Measurements from ENCODE around the gene KPTN. TPM values are rescaled to one million over a fixed set of nuclear protein-coding genes. Genes with fewer than 3 reads are reported as not detected.
"Not testable (repeated sequence)": the region's sequence is repeated elsewhere in the genome, so short reads cannot be mapped to it uniquely, and the experiment has no call there.

KPTN gene
- total and polyA plus RNA-seq, 10 donors = 3.9 to 36.3 (median 8.7) TPM

- Histone ChIP-seq H3K4me1 (peaks cover 16 to 47% (median 33%) of the 10 kb centered on the region in 6 donors), H3K36me3 (peaks cover 0 to 69% (median 43%) of the 10 kb centered on the region in 6 donors), H3K9me3 (no peaks in the 10 kb centered on the region), H3K27me3 (replicated peaks in 1 of 7) (no peaks in the 10 kb centered on the region), H3K4me3 (no peak overlapping the region), H3K27ac (peak overlapping the region in 1 of 8 donors; percentile 45)
- DNase-seq = no peak
- TF ChIP-seq POLR2AphosphoS5 (IDR thresholded peaks at IDR 0.05) = peak in 1 of 3 donors; percentile 52
- TF ChIP-seq, protein P1, sequence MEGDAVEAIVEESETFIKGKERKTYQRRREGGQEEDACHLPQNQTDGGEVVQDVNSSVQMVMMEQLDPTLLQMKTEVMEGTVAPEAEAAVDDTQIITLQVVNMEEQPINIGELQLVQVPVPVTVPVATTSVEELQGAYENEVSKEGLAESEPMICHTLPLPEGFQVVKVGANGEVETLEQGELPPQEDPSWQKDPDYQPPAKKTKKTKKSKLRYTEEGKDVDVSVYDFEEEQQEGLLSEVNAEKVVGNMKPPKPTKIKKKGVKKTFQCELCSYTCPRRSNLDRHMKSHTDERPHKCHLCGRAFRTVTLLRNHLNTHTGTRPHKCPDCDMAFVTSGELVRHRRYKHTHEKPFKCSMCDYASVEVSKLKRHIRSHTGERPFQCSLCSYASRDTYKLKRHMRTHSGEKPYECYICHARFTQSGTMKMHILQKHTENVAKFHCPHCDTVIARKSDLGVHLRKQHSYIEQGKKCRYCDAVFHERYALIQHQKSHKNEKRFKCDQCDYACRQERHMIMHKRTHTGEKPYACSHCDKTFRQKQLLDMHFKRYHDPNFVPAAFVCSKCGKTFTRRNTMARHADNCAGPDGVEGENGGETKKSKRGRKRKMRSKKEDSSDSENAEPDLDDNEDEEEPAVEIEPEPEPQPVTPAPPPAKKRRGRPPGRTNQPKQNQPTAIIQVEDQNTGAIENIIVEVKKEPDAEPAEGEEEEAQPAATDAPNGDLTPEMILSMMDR (IDR thresholded peaks at IDR 0.05 in 8 of 11, conservative IDR thresholded peaks at IDR 0.05 in 3 of 11) = no peak
- WGBS, 5 donors = 51 to 77% (median 61%) methylated on average over 12 to 19 of the region's 19 CpGs
- intact Hi-C loops (cut with DNase I; ENCODE audit: low total_unique reads) = no loop called here
Observed at GRCh38 chr19:47487551-47488515, 3.8 kb upstream of the KPTN start.

GRCh38 chr19:47486900-47487299, 2.9 kb upstream of the KPTN start:
- Histone ChIP-seq H3K36me3 (peaks cover 0 to 60% (median 36%) of the 10 kb centered on the region in 6 donors), H3K9me3 (no peaks in the 10 kb centered on the region), H3K4me3 (no peak overlapping the region), H3K27me3 (replicated peaks in 1 of 7) (no peaks in the 10 kb centered on the region), H3K27ac (peak overlapping the region in 2 of 8 donors; percentile 1 to 45), H3K4me1 (peaks cover 16 to 47% (median 34%) of the 10 kb centered on the region in 6 donors)
- TF ChIP-seq POLR2A (IDR thresholded peaks at IDR 0.05) (no peak), POLR2AphosphoS5 (IDR thresholded peaks at IDR 0.05) (peak in 2 of 3 donors; percentile 6 to 14)
- intact Hi-C loops (cut with DNase I; ENCODE audit: low total_unique reads) = no loop called here
- WGBS, 5 donors = 27 to 45% (median 32%) methylated on average over 7 to 9 of the region's 9 CpGs
- DNase-seq = no peak

DNA sequence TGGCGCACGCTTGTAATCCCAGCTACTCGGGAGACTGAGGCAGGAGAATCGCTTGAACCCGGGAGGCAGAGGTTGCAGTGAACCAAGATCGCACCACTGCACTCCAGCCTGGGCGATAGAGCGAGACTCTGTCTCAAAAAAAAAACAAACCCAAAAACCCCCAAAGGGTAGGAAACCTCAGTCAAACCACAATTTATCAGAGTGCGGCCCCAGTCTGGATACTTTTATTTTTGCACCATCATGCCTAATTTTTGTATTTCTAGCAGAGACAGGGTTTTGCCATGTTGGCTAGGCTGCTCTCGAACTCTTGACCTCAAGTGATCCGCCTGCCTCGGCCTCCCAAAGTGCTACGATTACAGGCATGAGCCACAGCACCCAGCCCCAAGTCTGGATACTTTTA, 2.2 kb upstream of the KPTN start:
- H3K4me3 ChIP-seq; H3K27me3 ChIP-seq (replicated peaks in 1 of 7); DNase-seq; intact Hi-C loops (cut with DNase I; ENCODE audit: low total_unique reads); H3K9me3 ChIP-seq: not testable (repeated sequence)
- H3K4me1 ChIP-seq = peaks cover 16 to 47% (median 34%) of the 10 kb centered on the region in 6 donors
- peak overlapping the region in 1 of 8 donors; percentile 45 for H3K27ac ChIP-seq
- peaks cover 0 to 53% (median 29%) of the 10 kb centered on the region in 6 donors for H3K36me3 ChIP-seq
- 67 to 72% (median 71%) methylated on average over 13 of the region's 13 CpGs for WGBS, 5 donors

GRCh38 chr19:47485210-47485609, 1.2 kb upstream of the KPTN start:
- intact Hi-C loops (cut with DNase I; ENCODE audit: low total_unique reads) = no loop called here
- H3K27me3 ChIP-seq (replicated peaks in 1 of 7) = no peaks in the 10 kb centered on the region
- TF ChIP-seq, protein P1 (IDR thresholded peaks at IDR 0.05 in 8 of 11, conservative IDR thresholded peaks at IDR 0.05 in 3 of 11) = no peak
- TF ChIP-seq POLR2AphosphoS5 (IDR thresholded peaks at IDR 0.05) (no peak), POLR2A (IDR thresholded peaks at IDR 0.05) (no peak)
- H3K4me3 ChIP-seq = peak overlapping the region in 5 of 8 donors; percentile 53 to 89 (median 60)
- H3K27ac ChIP-seq = peak overlapping the region in 5 of 8 donors; percentile 88 to 96 (median 93)
- DNase-seq = no peak
- no peaks in the 10 kb centered on the region for H3K9me3 ChIP-seq
- peaks cover 0 to 44% (median 23%) of the 10 kb centered on the region in 6 donors for H3K36me3 ChIP-seq
- peaks cover 16 to 47% (median 34%) of the 10 kb centered on the region in 6 donors for H3K4me1 ChIP-seq
- 59 to 68% (median 67%) methylated on average over 6 of the region's 6 CpGs for WGBS, 5 donors

- intact Hi-C loops (cut with DNase I; ENCODE audit: low total_unique reads) = no loop called here
- TF ChIP-seq POLR2AphosphoS5 (IDR thresholded peaks at IDR 0.05) = no peak
- TF ChIP-seq, protein P1 (IDR thresholded peaks at IDR 0.05 in 8 of 11, conservative IDR thresholded peaks at IDR 0.05 in 3 of 11) = no peak
- TF ChIP-seq POLR2A (IDR thresholded peaks at IDR 0.05) = no peak
- peak overlapping the region in 5 of 8 donors; percentile 53 to 89 (median 60) for H3K4me3 ChIP-seq
Observed at GRCh38 chr19:47483200-47483599, 819 bp downstream of the KPTN start.

More at GRCh38 chr19:47483200-47483599, 819 bp downstream of the KPTN start:
- H3K4me1 ChIP-seq = peaks cover 16 to 47% (median 34%) of the 10 kb centered on the region in 6 donors
- H3K27me3 ChIP-seq (replicated peaks in 1 of 7) = no peaks in the 10 kb centered on the region
- DNase-seq = no peak
- H3K36me3 ChIP-seq = peaks cover 0 to 26% (median 10%) of the 10 kb centered on the region in 6 donors
- H3K27ac ChIP-seq = peak overlapping the region in 1 of 8 donors; percentile 96
- H3K9me3 ChIP-seq = no peaks in the 10 kb centered on the region
- 86 to 92% (median 91%) methylated on average over 11 to 15 of the region's 15 CpGs for WGBS, 5 donors
